Inferior parietal cortex (tissue), 1 donor: Measurements from ENCODE around the gene CHERP.
A peak's percentile ranks its signal among the peaks of the same experiment; 100 is the strongest.

Experiments
- DNase-seq: peaks from one replicate; pipeline ENCODE4 v3.0.0-alpha.2; 2016; ENCODE audit errors: extremely low spot score

Gene CHERP

GRCh38 chr19:16542045-16542909, at the start of gene CHERP:
TSS of gene CHERP (minus strand) at chr19:16542437. CDS start at chr19:16542378, 59 bp downstream.
- DNase-seq = peak; percentile 97

GRCh38 chr19:16590876-16591802, 48.9 kb upstream of the CHERP start:
- no peak for DNase-seq

GRCh38 chr19:16589917-16590316, 47.7 kb upstream of the CHERP start:
- no peak for DNase-seq

GRCh38 chr19:16588824-16589577, 46.8 kb upstream of the CHERP start:
- no peak for DNase-seq

- peak; percentile 35 for DNase-seq
Measured at GRCh38 chr19:16587833-16588823, 45.9 kb upstream of the CHERP start.

GRCh38 chr19:16586991-16587832, 45.0 kb upstream of the CHERP start:
- no peak for DNase-seq

- no peak for DNase-seq
Measured at GRCh38 chr19:16586477-16586871, 44.2 kb upstream of the CHERP start.

GRCh38 chr19:16585808-16586476, 43.7 kb upstream of the CHERP start:
- no peak for DNase-seq

GRCh38 chr19:16585094-16585801, 43.0 kb upstream of the CHERP start:
- DNase-seq = no peak

GRCh38 chr19:16584248-16585093, 42.2 kb upstream of the CHERP start:
- DNase-seq = peak; percentile 44

- no peak for DNase-seq
Measured at GRCh38 chr19:16582486-16583261, 40.4 kb upstream of the CHERP start.

- no peak for DNase-seq
Measured at GRCh38 chr19:16581971-16582343, 39.7 kb upstream of the CHERP start.

- no peak for DNase-seq
Measured at GRCh38 chr19:16581145-16581970, 39.1 kb upstream of the CHERP start.

- no peak for DNase-seq
Measured at GRCh38 chr19:16579381-16579780, 37.1 kb upstream of the CHERP start.

- no peak for DNase-seq
Measured at GRCh38 chr19:16577531-16577985, 35.3 kb upstream of the CHERP start.
